K562 (cell line): Measurements from ENCODE around the gene SLC12A9. TPM values are rescaled to one million over a fixed set of nuclear protein-coding genes. Genes with fewer than 3 reads are reported as not detected.
A peak's percentile ranks its signal among the peaks of the same experiment; 100 is the strongest.

ENCODE experiments used
- BRF1 ChIP-seq: IDR thresholded peaks from 3 replicates; pipeline ENCODE4 v1.6.1; 2011; ENCODE audit warnings: borderline replicate concordance, mild to moderate bottlenecking; ENCODE audit not compliant: insufficient read length; ENCODE audit errors: extremely low read depth
- CHD7 ChIP-seq: fragments of 200-600 bp; sonication (generic); IDR thresholded peaks from one replicate; pipeline ENCODE4 v1.6.1; 2012; ENCODE audit warnings: mild to moderate bottlenecking, low read depth, low read length, inconsistent platforms
- NFYB ChIP-seq: IDR thresholded peaks from 2 replicates; pipeline ENCODE4 v1.6.1; 2011; ENCODE audit warnings: mild to moderate bottlenecking, moderate library complexity; ENCODE audit not compliant: insufficient read length; ENCODE audit errors: extremely low read depth
- RCOR1 ChIP-seq, 2 experiments: IDR thresholded peaks; 2 replicates each; pipeline ENCODE4 v1.6.1; 2012; ENCODE audit warnings: low read depth in 2 of 2, low read length in 2 of 2, borderline replicate concordance in 1 of 2, improper control_type of control experiment in 1 of 2
- TFAM ChIP-seq: fragments of 250-450 bp; sonication (Bioruptor Pico); conservative IDR thresholded peaks from 2 replicates; pipeline ENCODE4 v1.5.0; 2021; ENCODE audit warnings: mild to moderate bottlenecking, moderate library complexity
- THRAP3 ChIP-seq: fragments of 450-650 bp; IDR thresholded peaks from 2 replicates; pipeline ENCODE4 v1.6.1; 2016; ENCODE audit warnings: mild to moderate bottlenecking, inconsistent platforms, borderline replicate concordance
- UBTF ChIP-seq, 2 experiments: IDR thresholded peaks; 2 replicates each; pipeline ENCODE4 v1.6.1; 2012; ENCODE audit warnings: improper control_type of control experiment in 2 of 2, low read depth in 2 of 2, low read length in 2 of 2, borderline replicate concordance in 1 of 2
- ZNF146 ChIP-seq: IDR thresholded peaks from one replicate; pipeline ENCODE4 v1.6.1; 2018; ENCODE audit warnings: missing compliant biosample characterization; ENCODE audit not compliant: unreplicated experiment
- ZNF347 ChIP-seq: fragments of 450-650 bp; formaldehyde crosslinking; IDR thresholded peaks from 2 replicates; pipeline ENCODE4 v1.4.0; 2020; ENCODE audit warnings: low read depth, mild to moderate bottlenecking, moderate library complexity
- ZNF436 ChIP-seq: fragments of 250-450, 450-650 bp; sonication (Bioruptor Pico); formaldehyde crosslinking; IDR thresholded peaks from 2 replicates; pipeline ENCODE4 v1.7.0; 2020; ENCODE audit warnings: mild to moderate bottlenecking
- ZNF511 ChIP-seq: sonication (generic); formaldehyde crosslinking; IDR thresholded peaks from 2 replicates; pipeline ENCODE4 v1.8.0; 2022; ENCODE audit warnings: mild to moderate bottlenecking, missing genetic modification reagents
- ZNF583 ChIP-seq: fragments of 250-450 bp; sonication (Bioruptor Pico); IDR thresholded peaks from 2 replicates; pipeline ENCODE4 v1.4.0; 2020
- polyA plus RNA-seq, 8 experiments: library from polyadenylated mRNA; depleted of rRNA in 4 of 8; stranded (reverse) in 5 of 8; unstranded in 3 of 8; fragments of >200 nt; fragmentation: Nextera tagmentation in 2 of 8; fragmentation: Illumina TruSeq in 1 of 8; extraction: Ambion mirVana in 2 of 8; extraction: Trizol in 1 of 8; gene quantifications; 2 replicates each; pipeline versions ENCODE4 v1.2.1 to v1.2.3, GENCODE V29; 2011 to 2014; ENCODE audit warnings: inconsistent platforms in 1 of 8, missing spikeins in 1 of 8
- total RNA-seq, 7 experiments: library from RNA; depleted of rRNA in 6 of 7; stranded (reverse); fragments of >200 nt in 6 of 7; fragmentation: Illumina TruSeq in 2 of 7; extraction: Trizol in 2 of 7; gene quantifications; 2 replicates each; pipeline versions ENCODE4 v1.2.1 to v1.2.3, GENCODE V29; 2011 to 2021; ENCODE audit warnings: low replicate concordance in 1 of 7

SLC12A9 gene
- total and polyA plus RNA-seq, 9 of the 15 experiments (the other 6 are each of a cell fraction or from before 2014, with no cell fraction given) = 0.06 to 20.2 (median 10.7) TPM

GRCh38 chr7:100874577-100875355 lies 22.3 kb downstream of the SLC12A9 start, which contains the start of gene SRRT (continued):
- TF ChIP-seq BRF1 (no peak), UBTF (IDR thresholded peaks at IDR 0.05; ENCODE audit: borderline replicate concordance in 1 of 2, low read depth in 2 of 2, low read length in 2 of 2) (peak; percentile 13 to 43; a peak in 1 of 4 replicates), TFAM (no peak), ZNF436 (CRISPR knock-in tag) (no peak), CHD7 (no peak), ZNF511 (CRISPR knock-in tag) (peak; percentile 77), NFYB (no peak), ZNF347 (CRISPR knock-in tag) (no peak), RCOR1 (IDR thresholded peaks at IDR 0.05; ENCODE audit: borderline replicate concordance in 1 of 2, low read depth in 2 of 2, low read length in 2 of 2) (peak in 1 of 2 experiments; percentile 62; a peak in 1 of 4 replicates), ZNF146 (CRISPR knock-in tag) (no peak), THRAP3 (0 out of 2 replicates have a peak, but pooled peaks have one; percentile 63), ZNF583 (peak; percentile 76)
